Activated CD8-positive, alpha-beta memory T cell treated with anti-CD3 and anti-CD28 coated beads for 48 hours (primary cell): ENCODE results near the gene ARHGAP9.
"Not testable (repeated sequence)": the region's sequence is repeated elsewhere in the genome, so short reads cannot be mapped to it uniquely, and the experiment has no call there.

Experiments
- DNase-seq, 3 experiments: peaks; one replicate each; pipeline ENCODE4 v3.0.0-alpha.2; 2020; ENCODE audit warnings: low read depth in 2 of 3, low spot score in 2 of 3

The ARHGAP9 gene

DNA sequence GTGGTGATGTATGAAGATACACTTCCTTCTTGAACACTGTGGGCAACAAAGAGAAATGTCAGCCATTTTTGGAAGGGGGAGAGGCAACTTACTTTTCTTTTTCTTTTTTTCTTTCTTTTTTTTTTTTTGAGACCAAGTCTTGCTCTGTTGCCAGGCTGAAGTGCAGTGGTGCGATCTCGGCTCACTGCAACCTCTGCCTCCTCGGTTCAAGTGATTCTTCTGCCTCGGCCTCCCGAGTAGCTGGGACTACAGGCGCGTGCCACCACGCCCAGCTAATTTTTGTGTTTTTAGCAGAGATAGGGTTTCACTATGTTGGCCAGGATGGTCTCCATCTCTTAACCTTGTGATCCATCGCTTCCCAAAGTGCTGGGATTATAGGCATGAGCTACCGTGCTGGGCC lies 38.1 kb upstream of the ARHGAP9 start:
- DNase-seq: not testable (repeated sequence)

DNA sequence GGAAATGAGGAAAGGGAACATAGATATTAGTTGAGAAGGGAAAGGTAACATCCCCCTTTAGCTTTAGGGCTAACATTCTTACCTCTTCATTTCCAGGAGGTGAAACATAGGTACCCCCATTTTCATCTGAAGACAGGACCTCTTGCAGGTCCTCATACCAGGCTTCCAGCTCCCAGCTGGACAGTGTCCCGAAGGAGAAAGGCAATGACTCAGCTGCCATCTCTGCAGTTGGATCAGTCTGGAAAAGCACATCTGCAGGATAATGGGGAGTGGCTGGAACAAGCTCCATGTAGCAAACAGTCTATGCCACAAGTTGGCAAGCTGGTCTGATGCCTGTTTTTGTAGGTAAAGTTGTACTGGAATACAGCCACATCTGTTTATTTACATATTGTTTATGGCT lies 37.5 kb upstream of the ARHGAP9 start:
- DNase-seq: no peak

DNA sequence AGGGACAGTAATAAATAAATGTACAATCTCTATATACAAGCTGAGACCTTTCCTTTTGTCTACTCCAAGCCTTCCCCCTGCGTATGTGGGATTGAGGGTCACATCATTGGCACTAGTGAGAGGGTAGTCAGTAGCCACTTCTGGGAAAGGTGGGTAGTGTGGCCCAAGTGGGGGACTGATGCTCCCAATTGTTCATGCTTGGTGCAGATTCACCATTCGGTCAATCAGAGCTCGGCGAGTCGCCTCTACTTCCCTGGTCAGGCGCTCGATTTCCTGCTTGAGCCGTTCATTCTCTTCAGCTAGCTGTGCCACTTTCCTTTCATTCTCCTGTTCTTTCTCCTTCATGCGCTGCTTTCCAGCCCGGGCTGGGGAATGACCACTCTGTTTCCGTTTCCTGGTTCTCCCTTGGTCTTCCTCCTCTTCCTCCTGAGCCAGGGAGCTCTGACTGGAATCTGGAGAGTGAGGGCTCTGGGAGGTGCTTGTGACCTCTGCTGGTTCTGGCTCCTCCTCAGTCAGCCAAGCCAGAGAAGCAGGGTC lies 37.0 kb upstream of the ARHGAP9 start:
- DNase-seq: no peak

DNA sequence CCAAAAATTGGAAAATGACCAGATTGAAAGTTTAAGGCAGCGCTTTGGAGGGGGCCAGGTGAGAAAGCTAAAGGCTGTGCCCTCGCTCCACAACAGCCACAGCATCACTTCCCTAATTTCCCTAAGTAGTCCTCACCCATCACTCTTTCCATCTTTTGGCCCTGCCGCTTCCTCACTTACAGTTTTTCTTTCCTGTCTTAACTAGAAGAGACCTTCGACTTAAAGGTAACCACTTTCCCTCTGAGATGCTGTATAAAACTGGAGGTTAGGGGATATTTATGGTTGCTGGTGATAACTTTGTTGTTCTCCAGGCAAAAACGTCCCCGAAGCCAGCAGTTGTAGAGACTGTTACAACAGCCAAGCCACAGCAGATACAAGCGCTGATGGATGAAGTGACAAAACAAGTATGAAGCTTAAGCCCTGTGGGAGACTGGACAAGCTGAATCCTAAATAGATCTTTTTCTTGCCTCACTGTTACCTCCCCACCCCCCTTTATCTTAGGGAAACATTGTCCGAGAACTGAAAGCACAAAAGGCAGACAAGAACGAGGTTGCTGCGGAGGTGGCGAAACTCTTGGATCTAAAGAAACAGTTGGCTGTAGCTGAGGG lies 36.4 kb upstream of the ARHGAP9 start:
- no peak for DNase-seq

DNA sequence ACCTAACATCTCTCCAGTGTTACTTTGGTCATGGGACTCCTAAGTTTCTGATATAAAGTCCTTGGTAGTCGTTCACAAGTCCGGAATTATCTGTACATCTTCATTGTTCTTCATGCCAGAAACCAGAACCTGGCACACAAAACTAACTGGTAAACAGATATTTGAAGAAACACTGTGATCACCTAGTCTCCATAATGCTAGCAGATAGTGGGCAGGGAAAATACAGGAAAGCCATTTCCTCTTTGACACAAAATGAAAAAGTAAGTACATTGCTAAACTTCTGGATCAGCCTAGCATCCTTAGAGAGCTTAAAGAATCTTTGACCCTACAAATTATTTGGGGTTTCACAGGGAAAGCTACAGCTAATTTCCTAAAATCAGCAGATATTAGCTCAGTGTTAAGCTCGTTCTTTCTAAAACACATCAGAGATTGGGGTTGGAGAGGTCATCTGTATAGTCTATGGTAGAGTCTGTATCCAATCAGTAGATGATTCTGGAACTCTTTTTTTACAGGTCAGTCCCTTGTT lies 35.8 kb upstream of the ARHGAP9 start:
- DNase-seq: no peak

DNA sequence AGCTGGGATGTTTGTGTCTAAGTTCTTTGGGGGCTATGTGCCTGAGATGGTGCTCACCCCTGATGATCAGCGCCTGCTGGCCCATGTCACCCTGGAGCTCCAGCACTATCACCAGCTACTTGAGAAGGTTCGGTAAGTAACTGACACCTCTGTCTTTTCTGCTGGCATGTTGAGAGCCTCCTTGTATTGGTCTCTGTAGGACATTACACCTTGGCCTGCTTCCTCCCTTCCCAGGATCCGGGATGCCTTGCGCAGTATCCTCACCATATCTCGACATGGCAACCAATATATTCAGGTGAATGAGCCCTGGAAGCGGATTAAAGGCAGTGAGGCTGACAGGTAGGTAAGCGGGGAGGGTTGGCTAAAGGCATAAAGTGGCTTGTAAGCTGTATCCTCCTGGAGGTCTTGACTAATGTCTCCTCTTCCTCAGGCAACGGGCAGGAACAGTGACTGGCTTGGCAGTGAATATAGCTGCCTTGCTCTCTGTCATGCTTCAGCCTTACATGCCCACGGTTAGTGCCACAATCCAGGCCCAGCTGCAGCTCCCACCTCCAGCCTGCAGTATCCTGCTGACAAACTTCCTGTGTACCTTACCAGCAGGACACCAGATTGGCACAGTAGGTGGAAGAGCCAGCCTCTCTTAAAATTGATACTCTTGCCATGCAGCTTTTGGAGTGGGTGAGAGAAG lies 35.2 kb upstream of the ARHGAP9 start:
- no peak for DNase-seq

DNA sequence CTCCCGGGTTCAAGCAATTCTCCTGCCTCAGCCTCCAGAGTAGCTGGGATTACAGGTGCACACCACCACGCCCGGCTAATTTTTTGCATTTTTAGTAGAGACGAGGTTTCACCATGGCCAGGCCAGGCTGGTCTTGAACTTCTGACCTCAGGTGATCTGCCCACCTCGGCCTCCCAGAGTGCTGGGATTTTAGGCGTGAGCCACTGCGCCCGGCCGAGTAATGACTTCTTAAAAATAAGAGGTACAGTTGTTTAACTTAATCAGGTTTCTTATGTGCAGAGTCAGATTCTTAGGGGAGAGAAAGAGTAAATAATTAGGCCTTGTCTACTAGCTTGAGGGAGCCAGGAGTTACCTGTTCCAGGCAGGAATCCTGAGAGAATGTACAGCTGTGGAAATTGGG lies 34.6 kb upstream of the ARHGAP9 start:
- not testable (repeated sequence) for DNase-seq

DNA sequence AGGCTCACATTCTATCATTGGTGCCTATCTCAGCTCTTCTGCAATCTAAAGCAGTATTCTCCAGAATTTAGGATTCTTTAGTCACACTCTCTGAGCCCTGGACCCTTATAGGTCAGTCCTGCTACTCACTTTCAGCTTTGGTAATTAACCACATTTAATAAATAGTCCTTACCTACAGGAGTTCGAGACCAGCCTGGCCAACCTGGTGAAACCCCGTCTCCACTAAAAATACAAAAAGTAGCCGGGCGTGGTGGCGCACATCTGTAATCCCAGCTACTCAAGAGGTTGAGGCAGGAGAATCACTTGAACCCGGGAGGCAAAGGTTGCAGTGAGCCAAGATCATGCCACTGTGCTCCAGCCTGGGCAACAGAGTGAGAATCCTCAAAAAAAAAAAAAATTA lies 34.0 kb upstream of the ARHGAP9 start:
- not testable (repeated sequence) for DNase-seq

DNA sequence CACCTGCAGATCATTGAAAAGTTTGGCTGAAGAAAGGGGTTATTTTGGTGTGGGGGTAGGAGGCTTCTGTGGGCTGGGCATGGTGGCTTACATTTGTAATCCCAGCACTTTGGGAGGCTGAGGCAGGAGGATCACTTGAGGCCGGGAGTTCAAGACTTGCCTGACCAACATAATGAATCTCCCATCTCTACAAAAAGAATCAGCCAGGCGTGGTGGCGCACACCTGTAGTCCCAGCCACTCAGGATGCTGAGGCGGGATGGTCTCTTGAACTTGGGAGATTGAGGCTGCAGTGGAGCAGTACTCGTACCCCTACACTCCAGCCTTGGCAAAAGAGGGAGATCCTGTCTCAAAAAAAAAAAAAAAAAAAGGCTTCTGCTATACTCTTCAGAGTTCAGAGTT lies 33.6 kb upstream of the ARHGAP9 start:
- no peak for DNase-seq

DNA sequence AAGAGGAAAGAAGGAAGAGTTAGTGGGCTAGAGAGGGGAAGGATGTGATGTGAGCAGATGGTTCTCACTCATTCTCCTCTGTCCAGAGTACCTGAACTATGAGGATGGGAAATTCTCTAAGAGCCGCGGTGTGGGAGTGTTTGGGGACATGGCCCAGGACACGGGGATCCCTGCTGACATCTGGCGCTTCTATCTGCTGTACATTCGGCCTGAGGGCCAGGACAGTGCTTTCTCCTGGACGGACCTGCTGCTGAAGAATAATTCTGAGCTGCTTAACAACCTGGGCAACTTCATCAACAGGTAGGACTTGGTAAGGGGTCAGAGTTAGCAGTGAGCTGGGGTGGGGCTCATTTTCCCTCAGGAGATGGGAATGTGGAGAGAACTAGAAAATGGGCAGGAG lies 33.0 kb upstream of the ARHGAP9 start:
- DNase-seq: no peak

DNA sequence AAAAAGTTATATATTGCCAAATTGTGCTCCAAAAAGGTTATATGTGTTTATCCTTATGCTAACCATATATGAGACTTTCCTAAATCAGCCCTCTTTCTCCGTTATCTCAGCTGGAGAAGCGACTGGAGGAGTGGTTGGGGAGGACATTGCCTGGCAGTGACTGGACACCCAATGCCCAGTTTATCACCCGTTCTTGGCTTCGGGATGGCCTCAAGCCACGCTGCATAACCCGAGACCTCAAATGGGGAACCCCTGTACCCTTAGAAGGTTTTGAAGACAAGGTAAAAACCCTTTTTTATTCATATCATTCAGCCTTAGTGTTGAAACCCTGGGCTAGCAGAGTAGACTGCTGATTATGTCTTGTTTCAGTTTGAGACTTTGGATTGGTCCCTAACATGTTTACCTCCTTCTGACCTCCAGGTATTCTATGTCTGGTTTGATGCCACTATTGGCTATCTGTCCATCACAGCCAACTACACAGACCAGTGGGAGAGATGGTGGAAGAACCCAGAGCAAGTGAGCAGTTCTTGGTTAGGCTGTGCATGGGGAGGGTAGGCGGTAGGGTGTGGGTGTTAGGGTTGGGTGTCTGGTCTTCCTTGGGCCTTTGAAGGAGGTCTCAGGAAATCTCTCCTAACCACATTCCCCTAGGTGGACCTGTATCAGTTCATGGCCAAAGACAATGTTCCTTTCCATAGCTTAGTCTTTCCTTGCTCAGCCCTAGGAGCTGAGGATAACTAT lies 32.1 kb upstream of the ARHGAP9 start:
- DNase-seq: no peak

DNA sequence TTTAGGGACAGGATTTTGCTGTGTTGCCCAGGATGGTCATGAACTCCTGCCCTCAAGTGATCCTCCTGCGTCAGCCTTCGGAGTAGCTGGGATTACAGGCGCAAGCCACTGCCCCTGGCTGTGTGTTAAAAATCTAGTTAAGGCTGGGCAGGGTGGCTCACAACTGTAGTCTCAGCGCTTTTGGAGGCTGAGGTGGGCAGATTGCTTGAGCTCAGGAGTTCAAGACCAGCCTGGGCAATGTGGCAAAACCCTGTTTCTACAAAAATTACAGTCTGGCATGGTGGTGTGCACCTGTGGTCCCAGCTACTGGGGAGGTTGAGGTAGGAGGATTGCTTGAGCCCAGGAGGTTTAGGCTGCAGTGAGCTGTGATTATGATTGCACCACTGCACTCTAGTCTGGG lies 31.5 kb upstream of the ARHGAP9 start:
- DNase-seq: no peak

DNA sequence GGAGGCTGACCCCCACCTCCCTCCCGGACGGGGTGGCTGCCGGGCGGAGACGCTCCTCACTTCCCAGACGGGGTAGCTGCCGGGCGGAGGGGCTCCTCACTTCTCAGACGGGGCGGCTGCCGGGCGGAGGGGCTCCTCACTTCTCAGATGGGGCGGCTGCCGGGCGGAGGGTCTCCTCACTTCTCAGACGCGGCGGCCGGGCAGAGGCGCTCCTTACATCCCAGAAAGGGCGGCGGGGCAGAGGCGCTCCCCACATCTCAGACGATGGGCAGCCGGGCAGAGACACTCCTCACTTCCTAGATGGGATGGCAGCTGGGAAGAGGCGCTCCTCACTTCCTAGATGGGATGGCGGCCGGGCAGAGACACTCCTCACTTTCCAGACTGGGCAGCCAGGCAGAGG lies 28.1 kb upstream of the ARHGAP9 start:
- DNase-seq: not testable (repeated sequence)

DNA sequence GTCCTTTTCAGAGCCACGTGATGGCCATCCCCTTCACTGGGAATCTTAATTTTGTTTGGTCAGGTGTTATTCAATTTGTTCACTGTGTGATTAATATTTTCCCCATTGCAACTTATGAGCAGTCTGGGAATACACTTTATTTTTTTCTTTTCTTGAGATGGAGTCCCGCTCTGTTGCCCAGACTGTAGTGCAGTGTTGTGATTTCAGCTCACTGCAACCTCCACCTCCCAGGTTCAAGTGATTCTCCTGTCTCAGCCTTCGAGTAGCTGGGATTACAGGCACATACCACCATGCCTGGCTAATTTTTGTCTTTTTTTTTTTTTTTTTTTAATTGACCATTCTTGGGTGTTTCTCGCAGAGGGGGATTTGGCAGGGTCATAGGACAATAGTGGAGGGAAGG lies 26.9 kb upstream of the ARHGAP9 start:
- DNase-seq: not testable (repeated sequence)

DNA sequence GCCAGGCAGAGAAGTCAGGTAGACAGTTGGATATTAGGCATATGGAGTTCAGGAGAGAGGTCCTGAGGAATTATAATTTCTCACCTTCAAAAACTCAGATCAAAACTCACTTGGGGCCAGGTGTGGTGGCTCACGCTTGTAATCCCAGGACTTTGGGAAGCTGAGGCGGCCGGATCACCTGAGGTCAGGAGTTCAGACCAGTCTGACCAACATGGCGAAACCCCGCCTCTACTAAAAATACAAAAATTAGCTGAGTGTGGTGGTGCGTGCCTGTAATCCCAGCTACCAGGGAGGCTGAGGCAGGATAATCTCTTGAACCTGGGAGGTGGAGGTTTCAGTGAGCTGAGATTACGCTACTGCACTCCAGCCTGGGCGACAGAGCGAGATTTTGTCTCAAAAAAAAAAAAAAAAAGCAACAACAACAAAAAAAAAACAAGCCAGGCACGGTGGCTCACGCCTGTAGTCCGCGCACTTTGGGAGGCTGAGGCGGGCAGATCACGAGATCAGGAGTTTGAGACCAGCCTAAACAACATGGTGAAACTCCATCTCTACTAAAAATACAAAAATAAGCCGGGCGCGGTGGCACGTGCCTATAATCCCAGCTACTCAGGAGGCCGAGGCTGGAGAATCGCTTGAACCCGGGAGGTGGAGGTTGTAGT lies 22.8 kb upstream of the ARHGAP9 start:
- DNase-seq: not testable (repeated sequence)

DNA sequence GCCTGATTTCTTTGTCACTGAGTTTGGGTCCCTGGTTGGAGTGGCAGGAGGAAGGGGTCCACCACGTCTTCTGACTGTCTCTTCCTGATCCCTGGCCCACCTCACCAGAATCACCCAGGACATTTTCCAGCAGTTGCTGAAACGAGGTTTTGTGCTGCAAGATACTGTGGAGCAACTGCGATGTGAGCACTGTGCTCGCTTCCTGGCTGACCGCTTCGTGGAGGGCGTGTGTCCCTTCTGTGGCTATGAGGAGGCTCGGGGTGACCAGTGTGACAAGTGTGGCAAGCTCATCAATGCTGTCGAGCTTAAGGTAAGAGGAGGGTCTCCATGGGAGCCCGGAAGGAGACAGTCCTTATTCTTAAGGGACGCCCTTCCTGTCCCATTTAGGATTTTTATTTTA lies 20.5 kb upstream of the ARHGAP9 start:
- no peak for DNase-seq

DNA sequence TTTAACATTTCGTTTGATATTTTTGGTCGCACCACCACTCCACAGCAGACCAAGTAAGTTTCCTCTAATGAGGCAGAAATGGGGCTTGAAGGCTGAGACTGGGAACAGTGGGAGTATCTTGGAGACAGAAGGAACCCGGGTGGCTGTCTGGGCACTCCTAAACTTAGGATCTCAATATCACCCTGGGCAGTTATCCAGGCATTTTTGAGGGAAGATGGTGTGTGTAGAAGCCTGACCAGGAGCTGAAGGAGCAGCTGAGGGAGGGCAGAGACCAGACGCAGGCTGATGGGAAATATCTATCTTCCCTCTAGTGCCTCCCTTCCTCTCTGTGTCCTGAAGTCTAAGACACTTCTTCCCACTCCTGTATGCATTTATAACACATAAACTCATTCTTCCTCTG lies 18.9 kb upstream of the ARHGAP9 start:
- no peak for DNase-seq

DNA sequence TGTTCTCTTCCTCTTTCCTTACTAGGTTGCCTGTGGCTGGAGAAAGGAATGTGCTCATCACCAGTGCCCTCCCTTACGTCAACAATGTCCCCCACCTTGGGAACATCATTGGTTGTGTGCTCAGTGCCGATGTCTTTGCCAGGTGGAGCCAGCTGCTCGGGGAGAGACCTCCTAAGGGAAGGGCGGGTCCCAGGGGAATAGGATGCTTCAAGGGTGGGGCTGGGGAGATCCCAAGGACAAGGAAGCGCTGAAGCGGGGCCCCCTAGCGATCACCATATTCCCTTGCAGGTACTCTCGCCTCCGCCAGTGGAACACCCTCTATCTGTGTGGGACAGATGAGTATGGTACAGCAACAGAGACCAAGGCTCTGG lies 18.5 kb upstream of the ARHGAP9 start:
- no peak for DNase-seq

DNA sequence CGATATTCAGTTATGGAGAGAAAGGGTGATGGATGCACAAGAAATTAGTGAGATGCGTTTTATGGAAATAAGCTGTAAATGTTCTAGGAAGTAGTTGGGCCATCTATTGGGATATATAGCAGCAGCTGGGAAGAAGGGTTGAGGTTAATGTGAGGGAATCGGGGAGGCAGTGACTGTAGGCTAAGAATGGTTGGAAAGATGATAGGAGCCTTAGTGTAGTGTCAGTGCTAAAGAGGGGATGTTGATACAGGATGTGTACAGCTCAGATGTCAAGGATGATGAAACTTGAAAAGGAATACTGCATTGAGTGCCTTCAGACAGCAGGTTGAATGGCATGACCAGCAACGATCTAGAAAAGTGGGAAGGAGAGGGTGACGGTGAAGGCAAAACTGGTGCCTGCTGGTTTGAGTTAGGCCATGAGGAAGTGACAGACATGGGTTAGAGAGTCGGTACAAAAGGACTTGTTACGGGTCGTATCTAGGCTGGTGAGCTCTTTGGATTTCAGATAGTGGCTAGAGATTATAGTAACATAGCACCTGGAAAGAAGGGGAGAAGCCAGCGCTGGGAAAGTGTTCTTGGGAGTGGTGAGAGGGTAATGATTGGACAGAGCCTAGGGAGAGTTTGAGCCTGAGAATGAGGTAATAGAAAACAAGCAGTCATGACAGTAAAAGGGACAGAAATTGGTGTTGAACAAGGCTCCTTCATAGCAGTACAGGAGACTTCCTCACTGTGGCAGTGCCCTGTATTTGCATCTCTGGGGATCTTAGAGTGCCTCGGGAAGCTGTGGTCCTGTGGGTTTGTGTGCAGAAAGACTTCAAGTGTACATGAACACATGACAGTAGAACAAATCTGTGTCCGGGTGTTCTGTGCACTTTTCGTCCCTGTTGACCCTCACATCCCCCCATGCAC lies 17.8 kb upstream of the ARHGAP9 start:
- no peak for DNase-seq

DNA sequence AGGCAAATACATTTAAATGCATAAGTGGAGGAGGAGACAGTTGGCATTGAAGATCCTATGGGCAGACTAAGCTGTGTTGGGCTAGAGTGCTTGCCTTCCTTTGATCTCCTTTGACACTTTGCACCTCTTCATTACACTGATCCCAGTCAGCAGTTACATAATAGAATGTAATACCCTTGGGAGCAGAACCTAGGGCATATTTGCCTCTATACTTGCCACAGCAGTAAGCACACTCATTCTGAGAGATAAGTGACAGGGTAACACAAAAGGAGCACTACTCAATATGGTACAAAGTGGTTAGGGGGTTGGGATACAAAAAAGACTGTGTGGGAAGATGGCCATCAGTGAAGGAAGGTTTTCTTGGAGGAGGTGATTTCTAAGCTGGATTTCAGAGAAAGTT lies 17.2 kb upstream of the ARHGAP9 start:
- no peak for DNase-seq
